Cortex of kidney (tissue), 1 donor: Measurements from ENCODE around the gene RRP36.

ENCODE experiments used
- DNase-seq: peaks from one replicate; lab custom pipeline; 2025; lab: John Stamatoyannopoulos, UW

Gene RRP36

DNA sequence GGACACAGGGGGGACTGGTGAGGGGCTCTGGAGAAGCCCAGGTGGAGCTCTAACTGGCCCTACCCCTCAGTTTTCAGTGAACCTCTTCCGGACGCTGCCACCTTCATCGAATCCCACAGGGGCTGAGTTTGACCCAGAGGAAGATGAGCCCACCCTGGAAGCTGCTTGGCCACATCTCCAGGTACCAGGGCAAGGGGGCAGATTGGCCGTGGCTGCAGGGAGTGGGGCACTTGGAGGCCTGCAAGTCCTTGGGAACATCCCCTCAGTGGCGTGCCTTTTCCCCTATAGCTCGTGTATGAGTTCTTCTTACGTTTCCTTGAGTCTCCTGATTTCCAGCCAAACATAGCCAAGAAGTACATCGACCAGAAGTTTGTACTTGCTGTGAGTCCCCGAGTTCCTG lies 14.3 kb upstream of the RRP36 start:
- DNase-seq: no peak

DNA sequence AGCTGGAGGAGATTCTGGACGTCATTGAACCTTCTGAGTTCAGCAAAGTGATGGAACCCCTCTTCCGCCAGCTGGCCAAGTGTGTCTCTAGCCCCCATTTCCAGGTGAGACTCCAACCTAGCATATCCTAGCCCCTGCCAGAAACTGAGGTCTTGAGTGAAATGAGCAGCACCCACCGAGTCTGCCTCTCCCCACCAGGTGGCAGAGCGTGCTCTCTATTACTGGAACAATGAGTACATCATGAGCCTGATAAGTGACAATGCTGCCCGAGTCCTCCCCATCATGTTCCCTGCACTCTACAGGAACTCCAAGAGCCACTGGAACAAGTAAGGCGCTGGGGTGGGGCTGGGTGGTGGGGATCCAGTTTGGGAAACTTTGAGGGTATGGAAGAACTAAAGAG lies 12.3 kb upstream of the RRP36 start:
- DNase-seq: no peak

DNA sequence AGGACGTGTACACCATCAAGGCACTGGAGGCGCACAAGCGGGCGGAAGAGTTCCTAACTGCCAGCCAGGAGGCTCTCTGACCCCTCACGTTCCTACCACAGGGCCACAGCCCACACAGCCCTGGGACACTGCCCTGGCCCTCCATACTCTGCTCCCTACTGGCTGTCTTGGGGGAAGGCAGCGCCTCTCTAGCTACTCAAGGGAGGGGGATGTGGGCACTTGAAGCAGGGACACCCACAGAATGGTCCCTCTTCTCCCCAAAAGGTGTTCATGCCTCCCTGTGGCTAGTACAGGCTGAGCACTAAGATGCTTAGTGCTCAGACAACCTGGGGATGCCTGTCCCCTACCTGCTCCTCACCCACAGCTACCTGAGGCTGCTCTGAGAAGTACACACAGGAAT lies 10.2 kb upstream of the RRP36 start:
- DNase-seq: no peak

DNA sequence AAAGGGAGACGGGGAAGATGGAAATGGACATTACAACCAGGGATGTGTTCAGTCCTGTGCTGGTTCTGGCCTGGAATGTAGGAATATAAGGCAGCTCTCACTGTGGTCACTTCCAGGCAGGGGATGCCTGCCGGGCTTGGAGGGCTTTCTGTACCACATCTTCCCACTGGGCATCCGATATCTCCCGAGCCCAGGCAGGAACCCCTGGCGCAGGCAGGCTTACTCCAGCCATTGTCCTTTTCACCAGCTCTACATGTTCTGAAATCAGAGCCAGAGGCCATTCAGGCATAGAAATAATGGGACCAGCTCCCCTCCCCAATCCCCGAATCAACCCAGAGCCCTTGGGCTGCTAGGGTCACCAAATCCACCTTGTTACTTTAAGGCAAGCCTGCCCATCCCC lies 9.1 kb upstream of the RRP36 start:
- DNase-seq: no peak

DNA sequence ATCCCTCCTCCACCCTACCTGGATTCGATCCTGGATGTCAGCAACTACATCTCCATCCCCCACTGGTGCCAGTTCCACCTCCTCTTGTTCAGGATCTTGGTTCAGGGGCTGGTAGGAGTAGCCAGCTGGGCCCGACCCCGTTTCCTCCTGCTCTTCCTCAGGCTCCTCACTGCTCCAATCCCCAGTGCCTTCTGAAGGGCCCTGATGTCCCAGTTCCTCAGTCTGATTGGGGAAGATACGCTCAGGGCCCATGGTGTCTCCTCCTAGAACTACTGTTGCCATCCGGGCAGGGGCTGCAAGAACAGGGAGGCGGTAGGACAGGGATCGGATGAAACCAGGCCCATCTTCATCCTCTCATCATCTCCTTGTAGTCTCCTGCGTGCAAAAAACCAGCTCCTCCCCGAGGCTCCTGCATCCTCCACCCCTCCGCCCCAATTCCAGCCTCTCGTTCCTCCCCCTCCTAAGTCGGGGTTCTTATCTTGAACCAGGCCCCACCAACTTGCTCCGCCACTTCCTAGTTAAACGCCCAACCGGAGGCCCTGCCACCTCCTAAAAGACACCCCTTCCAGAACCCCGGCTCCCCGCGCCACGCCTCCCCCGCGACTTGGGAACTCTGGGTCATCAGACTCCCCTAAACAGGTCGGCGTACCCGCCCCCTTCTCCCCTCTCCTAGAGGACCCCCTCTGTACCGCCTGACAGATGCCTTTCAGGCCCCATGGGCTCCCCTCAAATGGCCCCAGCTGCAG lies 8.2 kb upstream of the RRP36 start:
- no peak for DNase-seq

DNA sequence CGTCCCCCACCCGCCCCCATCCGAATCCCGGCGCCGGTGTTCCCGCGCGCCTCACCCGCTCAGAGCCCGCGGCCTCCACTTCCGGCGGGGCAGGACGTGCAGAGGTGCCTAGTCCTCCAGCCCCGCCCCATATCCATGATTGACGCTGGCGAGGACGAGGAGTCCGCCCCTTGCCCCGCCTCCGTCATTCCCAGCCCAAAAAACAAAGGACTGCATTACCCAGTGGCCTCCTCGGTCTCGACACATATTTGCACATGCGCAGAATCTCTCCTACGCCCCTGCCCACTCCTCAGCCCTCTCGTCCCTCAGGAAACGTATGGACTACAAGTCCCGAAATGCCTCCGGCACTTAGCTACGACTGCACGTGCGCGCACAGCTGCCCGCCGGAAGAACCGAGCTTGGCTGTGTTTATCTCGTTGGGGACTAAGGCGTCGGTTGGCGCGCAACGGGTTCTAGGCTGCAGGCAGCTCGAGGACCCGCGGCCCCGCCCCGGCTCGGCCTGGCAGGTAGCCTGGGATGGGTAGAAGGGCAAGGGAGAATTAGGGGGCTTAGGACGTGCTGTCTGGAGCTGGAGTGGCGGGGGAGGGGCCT lies 7.5 kb upstream of the RRP36 start, which contains the start of the genes KLHDC3 and MEA1:
Gene KLHDC3 (plus strand): TSS at position 407 of the 591 bp plus-strand sequence. CDS start 2,944 bp downstream, outside the sequence.
Gene MEA1 (minus strand): TSS at position 104 of the 591 bp plus-strand sequence. CDS start 133 bp downstream, outside the sequence.
- peak; percentile 45 for DNase-seq

DNA sequence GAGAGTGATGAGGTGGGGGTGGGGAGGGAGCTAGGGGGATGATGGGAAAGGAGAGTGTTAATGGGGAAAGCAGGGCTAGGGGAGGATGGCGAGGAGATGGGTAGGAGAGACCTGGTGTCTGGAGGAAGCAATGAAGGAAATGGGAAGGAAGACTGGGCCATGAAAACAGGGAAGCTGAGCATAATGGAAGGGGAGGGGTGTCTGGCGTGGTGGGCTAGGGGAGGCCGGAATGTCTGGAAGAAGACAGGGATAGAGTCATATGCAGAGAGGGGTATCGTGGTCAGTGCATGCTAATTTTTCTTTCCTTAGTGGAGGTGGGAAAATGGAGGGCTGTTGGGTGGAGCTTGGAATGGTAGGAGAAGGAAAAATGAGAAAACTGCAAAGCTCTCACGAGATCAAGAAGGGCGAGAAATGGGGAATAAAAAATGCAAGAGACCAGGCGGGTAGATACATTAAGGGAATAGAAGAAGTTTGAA lies 7.0 kb upstream of the RRP36 start:
- no peak for DNase-seq

DNA sequence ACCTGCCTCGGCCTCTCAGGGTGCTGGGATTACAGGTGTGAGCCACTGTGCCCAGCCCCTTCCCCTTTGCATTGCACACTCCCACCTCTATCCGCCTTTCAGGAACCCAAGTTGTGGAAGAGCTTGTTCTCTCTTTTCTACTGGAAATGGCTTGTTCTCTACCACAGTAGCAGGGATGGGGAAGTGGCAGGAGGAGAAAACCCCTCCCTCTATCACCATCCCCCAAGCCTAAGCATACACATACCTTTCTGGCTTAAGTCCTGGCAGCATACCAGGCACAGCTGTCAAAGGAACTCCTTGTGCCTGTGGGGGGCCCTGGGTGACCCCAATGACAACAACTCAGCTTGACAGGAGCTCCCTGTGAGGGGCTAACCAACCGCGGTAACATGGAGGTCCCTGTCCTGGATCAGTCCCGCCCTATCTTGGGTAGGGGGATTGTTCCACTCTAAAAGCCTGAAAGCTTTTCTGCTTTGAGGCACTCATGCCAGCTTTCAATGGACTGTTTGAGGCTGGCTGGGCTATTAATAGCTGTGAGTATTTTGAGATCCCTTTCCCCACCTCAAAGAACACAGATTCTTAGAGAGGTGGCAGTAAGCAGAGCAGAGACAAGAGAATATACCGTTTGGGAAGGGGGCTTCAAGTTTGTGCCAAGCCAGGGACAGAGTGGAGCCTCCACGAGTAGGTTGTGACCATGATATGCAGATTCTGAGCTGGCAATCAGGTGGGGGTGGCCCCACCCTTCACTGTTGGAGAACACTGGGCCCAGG lies 5.1 kb upstream of the RRP36 start:
- DNase-seq: no peak

DNA sequence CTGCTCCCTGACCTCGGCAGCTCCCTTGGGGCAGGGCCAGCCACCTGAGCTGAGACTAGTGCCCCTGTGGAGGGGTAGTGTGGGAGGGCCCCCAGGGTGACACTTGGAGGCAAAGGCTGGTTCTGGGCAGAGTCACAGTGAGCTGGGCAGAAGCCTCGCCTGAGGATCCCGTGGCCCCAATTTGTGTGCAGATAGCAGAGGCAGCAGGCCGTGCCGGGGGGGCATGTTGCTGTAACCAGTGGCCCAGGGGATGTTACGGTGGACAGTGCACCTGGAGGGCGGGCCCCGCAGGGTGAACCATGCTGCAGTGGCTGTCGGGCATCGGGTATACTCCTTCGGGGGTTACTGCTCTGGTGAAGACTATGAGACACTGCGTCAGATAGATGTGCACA lies 4.5 kb upstream of the RRP36 start:
- no peak for DNase-seq

DNA sequence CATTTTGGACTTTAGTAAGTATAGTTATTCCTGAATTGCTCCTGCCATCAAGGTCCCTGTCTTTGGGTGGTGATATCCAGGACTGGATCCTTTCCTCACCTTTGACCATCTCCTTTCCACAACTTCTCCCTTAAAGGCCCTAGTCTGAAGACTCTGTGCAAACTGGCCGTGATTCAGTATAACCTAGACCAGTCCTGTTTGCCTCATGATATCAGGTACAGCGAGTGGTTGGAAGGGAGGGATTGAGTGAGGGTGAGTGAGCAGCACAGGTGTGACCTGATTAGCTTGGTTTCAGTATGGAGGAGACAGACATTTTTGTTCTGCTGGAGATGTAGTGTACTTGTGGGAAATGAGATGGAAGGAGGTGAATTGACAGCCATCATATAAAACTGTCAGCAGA lies 2.3 kb upstream of the RRP36 start:
- DNase-seq: no peak

DNA sequence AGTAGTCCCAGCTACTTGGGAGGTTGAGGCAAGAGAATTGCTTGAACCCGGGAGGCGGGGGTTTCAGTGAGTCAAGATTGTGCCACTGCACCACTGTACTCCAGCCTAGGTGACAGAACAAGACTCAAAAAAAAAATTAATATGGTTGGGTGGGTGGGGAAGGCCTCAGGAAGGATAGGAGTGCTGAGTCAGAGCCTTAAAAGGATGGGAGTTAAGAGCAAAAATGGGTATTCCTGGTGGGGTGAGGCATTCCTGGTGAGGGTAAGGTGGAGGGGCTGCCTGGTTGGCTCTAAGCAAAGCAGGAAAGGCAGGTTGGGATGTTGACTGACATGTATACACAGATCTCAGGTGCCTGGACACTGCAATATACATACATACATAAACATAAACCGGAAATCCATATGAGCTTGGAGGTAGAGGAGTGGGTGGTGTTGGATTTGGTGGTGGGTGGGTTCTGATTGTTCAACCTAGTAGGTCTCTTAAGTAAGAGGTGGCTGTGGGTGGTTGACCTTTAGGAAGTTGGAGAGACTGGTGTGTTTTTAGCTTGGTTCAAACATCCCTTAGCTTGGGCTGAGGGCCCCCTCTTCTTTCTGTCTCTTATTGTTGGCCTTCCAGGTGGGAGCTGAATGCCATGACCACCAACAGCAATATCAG lies 1.2 kb upstream of the RRP36 start:
- DNase-seq: no peak

DNA sequence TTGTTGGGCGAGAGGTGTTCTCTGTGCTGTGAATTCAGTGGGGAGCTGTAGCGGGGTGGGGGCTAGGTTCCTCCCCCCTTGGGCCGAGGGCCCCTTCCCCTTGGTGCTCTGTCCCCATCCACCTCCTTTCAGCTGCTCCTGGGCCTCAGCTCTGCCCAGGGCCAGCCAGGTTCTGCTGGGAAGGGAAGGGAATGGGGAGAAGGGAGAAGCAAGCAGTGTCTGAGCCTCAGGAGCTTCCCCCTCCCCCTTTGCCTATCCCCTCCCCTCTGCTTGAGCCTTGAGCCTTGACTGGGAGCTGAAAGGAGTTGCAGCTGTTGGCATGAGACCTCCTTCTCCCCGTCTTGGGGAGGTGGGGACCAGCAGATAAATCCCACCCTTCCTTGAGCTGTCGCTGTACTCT lies 576 bp upstream of the RRP36 start:
- DNase-seq: no peak

DNA sequence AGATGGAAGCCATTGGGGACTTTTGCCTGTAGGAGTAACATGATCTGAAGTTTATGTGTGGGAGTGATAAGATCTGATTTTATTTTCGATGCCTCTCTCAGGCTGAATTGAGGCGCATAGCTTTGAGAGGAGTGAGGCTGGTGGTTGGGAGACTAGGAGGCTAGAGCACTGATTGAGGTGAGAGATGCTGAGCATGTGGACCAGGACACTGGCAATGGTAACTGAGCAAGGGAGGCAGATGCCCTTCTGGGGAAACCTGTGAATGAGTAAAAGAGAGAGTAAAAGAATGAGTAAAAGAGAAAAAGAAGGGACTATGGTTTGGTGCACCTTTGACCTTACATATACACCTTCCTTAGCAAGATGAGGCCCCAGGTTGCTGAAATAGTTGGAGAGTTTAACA lies 3.0 kb downstream of the RRP36 start:
- no peak for DNase-seq

DNA sequence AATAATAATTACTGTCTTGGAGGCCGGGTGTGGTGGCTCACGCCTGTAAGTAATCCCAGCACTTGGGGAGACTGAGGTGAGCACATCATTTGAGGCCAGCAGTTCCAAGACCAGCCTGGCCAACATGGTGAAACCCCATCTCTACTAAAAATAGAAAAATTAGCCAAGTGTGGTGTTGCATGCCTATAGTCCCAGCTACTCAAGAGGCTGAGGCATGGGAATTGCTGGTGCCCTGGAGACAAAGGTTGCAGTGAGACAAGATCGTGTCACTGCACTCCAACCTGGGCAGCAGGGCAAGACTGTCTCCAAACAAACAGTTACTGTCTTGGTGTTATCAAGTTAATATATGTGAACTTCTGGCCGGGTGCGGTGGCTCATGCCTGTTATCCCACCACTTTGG lies 4.9 kb downstream of the RRP36 start:
- no peak for DNase-seq

DNA sequence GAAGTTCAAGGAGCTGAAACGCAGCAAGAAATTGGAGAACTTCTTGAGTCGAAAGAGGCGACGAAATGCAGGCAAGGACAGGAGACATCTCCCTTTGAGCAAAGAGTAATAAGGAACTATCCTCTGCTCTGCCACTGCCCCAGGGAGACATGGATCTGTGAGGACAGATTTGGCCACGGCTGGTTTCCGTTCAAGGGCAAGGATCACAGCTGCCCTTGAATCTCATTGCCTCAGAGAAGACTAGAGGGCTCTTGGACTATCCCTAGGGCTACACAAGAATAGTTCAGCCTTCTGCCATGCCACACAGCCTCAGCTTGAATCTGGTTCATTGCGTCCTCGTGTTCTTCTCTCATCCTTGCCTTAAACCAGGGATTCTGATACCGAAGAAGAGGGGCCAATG lies 7.7 kb downstream of the RRP36 start:
- no peak for DNase-seq

DNA sequence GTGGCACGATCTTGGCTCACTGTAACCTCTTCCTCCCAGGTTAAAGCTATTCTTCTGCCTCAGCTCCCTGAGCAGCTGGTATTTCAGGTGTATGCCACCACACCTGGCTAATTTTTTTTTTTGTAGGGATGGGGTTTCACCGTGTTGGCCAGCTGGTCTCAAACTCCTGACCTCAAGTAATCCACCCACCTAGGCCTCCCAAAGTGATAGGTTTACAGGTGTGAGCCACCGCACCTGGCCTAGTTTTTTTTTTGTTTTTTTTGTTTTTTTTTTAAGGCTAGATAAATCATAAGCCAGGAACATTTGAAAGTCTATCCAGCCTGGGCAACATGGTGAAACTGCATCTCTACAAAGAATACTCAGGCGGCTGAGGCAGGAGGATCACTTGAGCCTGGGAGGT lies 10.9 kb downstream of the RRP36 start:
- no peak for DNase-seq

DNA sequence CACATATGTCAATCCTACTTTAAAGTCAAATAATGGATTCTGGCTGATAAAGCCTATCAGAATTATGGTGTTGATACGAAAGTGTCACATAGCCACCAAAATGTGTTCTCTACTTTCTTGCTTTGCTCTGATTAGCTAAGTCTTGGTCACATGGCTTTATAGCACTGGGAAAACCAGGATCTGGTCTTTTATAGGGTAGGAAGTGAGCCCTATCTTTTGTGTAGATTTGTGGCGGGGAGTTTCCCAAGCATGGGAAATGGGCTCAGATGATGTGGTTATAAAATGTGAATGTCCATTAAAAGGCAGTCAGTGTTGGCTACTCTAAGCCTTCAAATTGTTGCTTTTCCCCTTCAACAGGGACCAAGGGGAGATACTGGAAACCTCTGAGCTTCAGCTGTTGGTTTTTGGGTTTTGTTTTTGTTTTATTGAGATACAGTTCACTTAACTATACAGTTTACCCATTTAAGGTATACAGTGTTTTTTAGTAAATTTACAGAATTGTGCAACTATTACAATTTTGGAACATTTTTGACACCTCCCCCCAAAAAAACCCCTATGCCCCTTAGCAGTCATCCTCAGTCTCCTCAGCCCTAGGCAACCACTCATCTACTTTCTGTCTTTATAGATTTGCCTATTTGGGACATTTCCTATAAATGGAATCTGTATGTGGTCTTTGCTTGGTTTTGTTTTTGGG lies 12.2 kb downstream of the RRP36 start:
- no peak for DNase-seq

DNA sequence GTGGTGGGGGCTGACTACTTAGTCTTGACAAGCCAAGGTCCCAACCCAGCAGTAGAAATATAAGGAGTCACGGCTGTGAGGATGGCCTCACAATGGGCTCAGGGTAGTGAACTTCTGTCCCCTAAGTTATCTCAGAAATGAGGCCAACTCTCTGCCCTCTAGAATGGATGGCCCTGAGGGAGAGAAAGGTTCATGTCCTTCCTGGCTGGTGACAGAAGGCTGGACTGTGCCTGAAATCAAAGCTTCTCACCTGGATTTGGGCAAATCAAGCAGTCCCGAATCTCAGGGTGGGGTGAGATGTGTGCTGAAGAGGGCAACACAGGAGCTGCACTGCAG lies 12.7 kb downstream of the RRP36 start:
- DNase-seq: no peak

DNA sequence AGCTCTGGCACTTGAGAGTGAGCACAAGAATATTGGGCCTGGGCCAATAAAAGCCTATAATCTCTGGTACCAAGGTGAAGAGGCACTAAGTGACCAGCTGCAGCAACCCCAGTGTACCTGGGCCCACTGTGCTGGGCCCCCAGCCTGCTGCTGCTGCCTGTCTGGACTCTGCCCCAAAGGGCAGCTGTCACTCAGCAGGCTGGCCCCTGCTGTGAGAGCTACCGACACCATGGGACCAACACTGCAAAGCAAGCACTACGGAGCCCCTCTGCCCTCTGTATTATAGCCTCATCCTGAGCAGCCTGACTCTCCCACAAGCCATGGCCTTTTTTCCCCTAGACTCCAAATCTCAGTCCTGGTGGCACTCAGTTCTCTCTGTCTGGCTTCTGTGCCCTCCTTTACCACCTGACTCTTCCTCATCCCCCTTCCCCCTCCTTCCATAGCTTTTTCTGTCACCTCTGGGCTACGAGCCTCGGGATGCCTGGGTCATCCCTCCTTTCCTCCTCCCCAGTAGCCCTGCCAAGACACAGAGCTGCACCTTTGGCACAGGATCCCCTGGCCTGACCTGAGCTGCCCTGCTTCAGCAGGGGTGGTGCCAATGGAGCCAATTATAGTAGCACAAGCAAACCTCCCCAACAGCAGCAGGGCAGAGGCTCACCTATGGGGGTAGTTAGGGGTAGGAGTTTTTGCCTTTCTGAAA lies 14.2 kb downstream of the RRP36 start:
- no peak for DNase-seq

DNA sequence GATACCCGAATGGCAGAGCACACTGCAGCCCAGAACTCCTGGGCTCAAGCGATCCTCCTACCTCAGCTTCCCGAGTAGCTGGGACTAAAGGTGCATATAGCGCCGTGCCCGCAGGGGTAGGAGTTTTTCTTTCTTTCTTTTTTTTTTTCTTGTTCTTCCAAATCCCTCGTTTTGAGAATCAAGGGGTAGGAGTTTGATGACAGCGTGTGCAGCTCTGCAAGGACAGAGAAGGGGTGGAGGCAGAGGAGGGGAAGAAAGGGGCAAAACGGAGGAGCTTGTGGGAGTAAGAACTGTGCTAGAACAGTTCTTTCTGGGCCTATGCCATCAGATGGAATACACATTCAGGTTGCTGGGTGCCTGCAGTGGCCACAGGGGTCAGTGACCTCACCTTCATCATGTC lies 15.3 kb downstream of the RRP36 start:
- no peak for DNase-seq

DNA sequence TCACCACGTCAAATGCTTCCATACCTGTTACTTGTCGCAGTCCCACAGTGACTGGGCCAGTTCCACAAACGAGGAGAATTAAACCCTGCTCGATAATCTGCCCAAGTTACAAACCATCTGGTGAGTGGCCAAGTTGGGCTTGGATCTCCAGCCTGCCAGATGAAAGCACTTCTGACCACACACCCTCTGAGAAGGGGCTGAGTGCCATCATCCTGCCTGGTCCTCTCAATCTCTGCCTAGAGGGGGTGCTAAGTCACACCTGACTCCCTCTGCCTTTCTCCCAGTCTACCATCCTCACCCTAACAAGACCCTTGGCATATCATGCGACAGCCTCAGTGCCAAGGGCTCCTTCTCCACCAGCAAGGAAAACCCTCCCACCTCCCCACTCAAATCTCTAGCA lies 15.8 kb downstream of the RRP36 start:
- DNase-seq: no peak
